GM23338 (cell line): ENCODE results near the gene RAD51B.

ENCODE experiments used
- CTCF ChIP-seq, 2 experiments: fragments of 200-600 bp in 1 of 2; sonication (generic) in 1 of 2; conservative IDR thresholded peaks; 2 replicates each; pipeline versions ENCODE4 v1.5.1 to v1.6.1; 2016 to 2017; ENCODE audit warnings: antibody characterized with exemption in 2 of 2, low read depth in 2 of 2, mild to moderate bottlenecking in 2 of 2, moderate library complexity in 1 of 2
- EZH2phosphoT487 ChIP-seq: fragments of 200-600 bp; sonication (generic); IDR thresholded peaks from one replicate; pipeline ENCODE4 v1.8.1; 2018; ENCODE audit warnings: antibody characterized with exemption; ENCODE audit not compliant: unreplicated experiment
- POLR2AphosphoS5 ChIP-seq: IDR thresholded peaks from 2 replicates; pipeline ENCODE4 v1.6.1; 2016; ENCODE audit warnings: antibody characterized with exemption, low read depth
- REST ChIP-seq: IDR thresholded peaks from one replicate; pipeline ENCODE4 v1.6.1; 2018; ENCODE audit warnings: antibody characterized with exemption; ENCODE audit not compliant: unreplicated experiment

- TF ChIP-seq CTCF (conservative IDR thresholded peaks at IDR 0.05; ENCODE audit: low read depth in 2 of 2) (no peak), POLR2AphosphoS5 (no peak), EZH2phosphoT487 (no peak), REST (no peak)
Measured at GRCh38 chr14:68599896-68600610, 780.5 kb downstream of the RAD51B start.
